Measurements from ENCODE around the gene DHX32. TPM values are rescaled to one million over a fixed set of nuclear protein-coding genes. Genes with fewer than 3 reads are reported as not detected.

The DHX32 gene
- total RNA-seq, 1 donor from 2014 or later: 35.6 TPM

GRCh38 chr10:125848371-125848770, 32.7 kb downstream of the DHX32 start:
- DNase-seq (ENCODE audit: low read depth, low spot score): no peak
- no peaks in the 10 kb centered on the region for H3K9me3 Mint-ChIP-seq
- peaks cover 19% of the 10 kb centered on the region for H3K36me3 Mint-ChIP-seq (ENCODE audit: low read depth)
- no peaks in the 10 kb centered on the region for H3K27me3 Mint-ChIP-seq (ENCODE audit: low read depth)
- no peak overlapping the region for H3K4me3 Mint-ChIP-seq
- no peak for TF ChIP-seq CTCF (conservative IDR thresholded peaks at IDR 0.05)
- no peaks in the 10 kb centered on the region for H3K4me1 Mint-ChIP-seq
- no peak overlapping the region for H3K27ac Mint-ChIP-seq (ENCODE audit: unreplicated experiment)

GRCh38 chr10:125846894-125847293, 34.2 kb downstream of the DHX32 start:
- no peak for DNase-seq (ENCODE audit: low read depth, low spot score)
- H3K36me3 Mint-ChIP-seq (ENCODE audit: low read depth): peaks cover 19% of the 10 kb centered on the region
- H3K4me1 Mint-ChIP-seq: no peaks in the 10 kb centered on the region
- no peak overlapping the region for H3K4me3 Mint-ChIP-seq
- no peaks in the 10 kb centered on the region for H3K9me3 Mint-ChIP-seq
- no peak for TF ChIP-seq CTCF (conservative IDR thresholded peaks at IDR 0.05)
- no peak overlapping the region for H3K27ac Mint-ChIP-seq (ENCODE audit: unreplicated experiment)
- H3K27me3 Mint-ChIP-seq (ENCODE audit: low read depth): no peaks in the 10 kb centered on the region

GRCh38 chr10:125845617-125846016, 35.5 kb downstream of the DHX32 start:
- no peak overlapping the region for H3K4me3 Mint-ChIP-seq
- no peak for DNase-seq (ENCODE audit: low read depth, low spot score)
- H3K36me3 Mint-ChIP-seq (ENCODE audit: low read depth): peaks cover 14% of the 10 kb centered on the region
- no peaks in the 10 kb centered on the region for H3K9me3 Mint-ChIP-seq
- no peak overlapping the region for H3K27ac Mint-ChIP-seq (ENCODE audit: unreplicated experiment)
- no peak for TF ChIP-seq CTCF (conservative IDR thresholded peaks at IDR 0.05)
- H3K27me3 Mint-ChIP-seq (ENCODE audit: low read depth): no peaks in the 10 kb centered on the region
- no peaks in the 10 kb centered on the region for H3K4me1 Mint-ChIP-seq

GRCh38 chr10:125844751-125845221, 36.3 kb downstream of the DHX32 start:
- H3K4me3 Mint-ChIP-seq: no peak overlapping the region
- H3K4me1 Mint-ChIP-seq: no peaks in the 10 kb centered on the region
- H3K27me3 Mint-ChIP-seq (ENCODE audit: low read depth): no peaks in the 10 kb centered on the region
- no peak overlapping the region for H3K27ac Mint-ChIP-seq (ENCODE audit: unreplicated experiment)
- DNase-seq (ENCODE audit: low read depth, low spot score): no peak
- TF ChIP-seq CTCF (conservative IDR thresholded peaks at IDR 0.05): no peak
- no peaks in the 10 kb centered on the region for H3K9me3 Mint-ChIP-seq
- peaks cover 13% of the 10 kb centered on the region for H3K36me3 Mint-ChIP-seq (ENCODE audit: low read depth)

GRCh38 chr10:125843603-125844329, 37.3 kb downstream of the DHX32 start:
- DNase-seq (ENCODE audit: low read depth, low spot score): no peak
- no peak for TF ChIP-seq CTCF (conservative IDR thresholded peaks at IDR 0.05)
- no peak overlapping the region for H3K4me3 Mint-ChIP-seq
- no peaks in the 10 kb centered on the region for H3K9me3 Mint-ChIP-seq
- no peaks in the 10 kb centered on the region for H3K27me3 Mint-ChIP-seq (ENCODE audit: low read depth)
- no peaks in the 10 kb centered on the region for H3K4me1 Mint-ChIP-seq
- peaks cover 15% of the 10 kb centered on the region for H3K36me3 Mint-ChIP-seq (ENCODE audit: low read depth)
- peak overlapping the region; percentile 2 for H3K27ac Mint-ChIP-seq (ENCODE audit: unreplicated experiment)

Data from neural crest cell (in vitro differentiated cells).